Endothelial cell of hepatic sinusoid (primary cell): ENCODE data around the gene PEG3.

ENCODE experiments used
- in situ Hi-C: cut with HindIII; loops from 2 replicates; pipeline ENCODE4 v1.10.0; 2017; ENCODE audit warnings: low sequenced_read_pairs

The PEG3 gene

GRCh38 chr19:56839652-56840450, 675 bp downstream of the PEG3 start:
- in situ Hi-C loops = no loop called here

DNA sequence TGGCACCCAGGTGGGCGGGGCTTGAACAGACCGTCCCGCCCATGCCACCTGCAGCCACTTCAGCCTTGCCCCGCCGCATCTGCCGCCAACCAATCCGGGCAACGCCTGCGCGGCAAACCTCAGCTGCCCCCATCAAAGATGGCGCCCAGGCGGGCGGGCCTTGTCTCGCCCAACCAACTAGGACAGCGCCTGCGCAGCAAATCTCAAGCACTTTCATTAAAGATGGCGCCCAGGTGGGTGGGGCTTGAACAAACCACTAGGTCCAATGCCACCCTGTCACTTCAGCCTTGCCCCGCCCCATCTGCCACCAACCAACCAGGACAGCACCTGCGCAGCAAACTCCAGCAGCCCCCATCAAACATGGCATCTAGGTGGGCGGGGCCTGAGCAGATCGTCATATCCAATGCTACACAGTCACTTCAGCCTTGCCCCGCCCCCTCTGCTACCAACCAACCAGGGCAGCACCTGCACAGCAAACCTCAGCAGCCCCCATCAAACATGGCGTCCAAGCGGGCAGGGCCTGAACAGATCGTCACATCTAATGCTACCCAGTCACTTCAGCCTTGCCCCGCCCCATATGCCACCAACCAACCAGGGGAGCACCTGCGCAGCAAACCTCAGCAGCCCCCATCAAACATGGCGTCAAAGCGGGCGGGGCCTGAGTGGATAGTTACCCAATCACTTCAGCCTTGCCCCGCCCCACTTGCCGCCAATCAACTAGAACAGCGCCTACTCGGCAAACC, 1.4 kb downstream of the PEG3 start:
- in situ Hi-C loops = no loop called here

DNA sequence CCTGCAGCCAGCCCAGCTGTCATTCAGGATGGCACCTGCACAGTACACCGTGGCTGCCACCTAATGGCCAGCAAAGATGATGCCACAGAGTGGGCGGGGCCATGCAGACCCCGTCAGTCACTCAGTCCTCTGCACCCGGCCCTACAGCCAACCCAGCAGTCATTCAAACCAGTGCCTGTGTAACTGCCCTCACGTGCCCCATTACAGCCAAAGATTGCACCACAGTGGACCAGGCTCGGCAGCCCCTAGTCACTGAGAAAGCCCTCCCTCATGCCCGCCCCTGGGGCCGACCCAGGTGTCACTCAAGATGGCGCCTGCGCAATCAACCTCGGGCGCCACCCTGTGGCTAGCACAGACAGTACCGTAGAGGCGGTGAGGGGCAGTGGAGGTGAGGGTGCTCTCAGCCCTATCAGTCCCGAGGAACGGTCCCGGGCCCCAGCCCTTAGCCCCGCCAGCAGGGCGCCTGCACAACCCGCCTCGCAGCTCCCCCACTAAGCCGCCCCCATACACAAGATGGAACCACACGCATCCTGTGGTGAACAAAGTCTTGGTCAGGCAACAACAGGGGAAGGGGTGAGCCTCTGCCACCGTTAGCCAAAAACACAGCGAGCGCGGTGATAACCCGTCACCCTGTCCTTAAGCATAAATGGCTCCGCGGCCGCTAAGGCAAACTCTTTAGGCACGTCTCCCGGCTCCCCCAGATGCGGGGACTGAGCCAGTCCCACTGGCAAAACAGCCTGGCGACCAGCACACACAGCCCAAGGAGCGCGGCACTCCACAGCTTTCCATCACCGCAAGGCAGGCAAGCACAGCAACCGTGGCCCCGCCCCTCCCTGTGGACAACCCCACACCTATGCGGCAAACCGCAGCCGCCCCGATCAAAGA, 2.3 kb downstream of the PEG3 start:
- in situ Hi-C loops = no loop called here

- in situ Hi-C loops = no loop called here
Measured at GRCh38 chr19:56837492-56838023, 3.0 kb downstream of the PEG3 start.

DNA sequence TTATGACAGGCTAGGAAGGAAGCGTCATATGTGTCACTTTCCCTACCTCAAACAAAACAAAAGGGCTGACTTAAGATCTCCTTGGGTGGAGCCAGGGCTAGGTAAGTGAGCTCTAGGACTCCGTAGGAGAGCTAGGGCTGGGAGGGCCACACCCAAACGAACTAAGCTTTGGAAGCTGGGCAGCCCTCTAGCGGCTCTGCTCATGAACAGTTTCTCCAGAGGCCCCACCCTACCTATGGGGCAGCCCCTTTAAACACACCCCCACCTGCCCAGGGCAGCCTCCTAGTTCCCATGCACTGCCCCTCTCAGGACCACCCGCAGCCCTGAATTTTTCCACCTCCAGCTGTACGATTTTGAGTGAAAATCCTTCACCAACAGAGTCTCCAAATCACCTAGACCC, 3.5 kb downstream of the PEG3 start:
- in situ Hi-C loops = no loop called here

DNA sequence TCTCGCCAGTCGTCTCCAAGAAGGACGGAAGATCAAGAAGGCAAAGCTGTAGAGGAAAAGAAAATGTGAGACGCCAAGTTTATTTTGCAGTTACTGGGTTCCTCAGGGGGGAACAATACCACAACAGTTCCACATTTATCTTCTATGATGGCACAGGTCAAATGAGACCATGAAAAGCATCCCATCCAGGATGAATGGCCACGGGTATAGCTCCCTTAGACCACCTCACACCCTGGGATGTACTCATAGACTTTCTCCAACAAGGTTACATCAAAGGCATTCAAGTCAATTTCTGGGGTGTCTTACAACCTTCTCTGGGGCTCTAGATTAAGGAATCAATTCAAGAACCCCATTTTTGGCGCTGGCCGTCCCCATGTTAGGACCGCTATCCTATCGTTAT, 4.5 kb downstream of the PEG3 start:
- in situ Hi-C loops = no loop called here

DNA sequence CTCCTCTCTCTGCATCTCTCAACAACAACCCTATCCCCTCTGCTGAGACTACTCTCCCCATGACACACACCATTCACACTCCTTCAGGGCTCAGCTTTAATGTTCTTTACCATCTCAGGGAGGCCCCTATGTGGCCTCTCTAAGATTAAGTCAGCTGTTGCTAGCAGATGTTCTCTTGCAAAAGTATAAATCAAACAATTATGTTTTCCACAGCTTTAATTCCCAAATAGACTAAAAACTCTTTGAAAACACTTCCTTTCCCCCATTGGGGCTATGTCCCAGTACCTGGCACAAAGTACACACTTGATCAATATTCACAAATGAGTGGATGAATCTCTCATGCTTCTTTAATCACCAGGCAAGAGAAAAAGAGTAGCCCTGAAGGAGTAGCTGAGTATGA, 5.1 kb downstream of the PEG3 start:
- in situ Hi-C loops = no loop called here

- in situ Hi-C loops = loop anchor here (5.0 kb wide), 1 partner anchor 53 kb away; no protein-coding TSS in a partner anchor
Measured at GRCh38 chr19:56834564-56835375, 5.8 kb downstream of the PEG3 start.

DNA sequence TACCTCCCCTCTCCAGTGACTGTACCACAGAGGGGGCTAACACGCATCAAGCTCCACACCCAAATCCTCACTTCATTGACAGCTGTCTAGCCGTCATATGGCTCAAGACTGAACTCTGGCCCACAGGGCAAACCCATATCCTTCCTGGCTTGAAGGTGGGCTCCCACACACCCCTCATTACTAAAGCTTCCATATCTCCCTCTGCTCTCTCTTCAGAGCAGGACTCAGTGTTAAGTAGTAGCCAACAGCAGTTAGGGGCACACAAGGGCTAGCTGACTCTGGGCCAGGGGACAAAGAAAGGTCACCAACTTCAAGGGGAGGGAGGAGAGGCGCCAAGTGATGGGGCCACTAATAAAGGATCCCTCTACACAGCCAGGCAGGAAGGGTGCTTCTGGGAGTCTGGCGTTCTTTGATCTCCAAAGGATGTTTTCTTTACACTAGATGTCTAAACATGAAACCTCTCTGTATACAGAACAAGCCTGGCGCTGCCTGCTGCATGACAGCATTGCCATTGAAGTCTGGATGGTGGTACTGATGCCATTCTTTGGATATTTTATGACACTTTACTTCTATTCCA, 8.1 kb downstream of the PEG3 start:
- in situ Hi-C loops = loop anchor here (5.0 kb wide), 1 partner anchor 55 kb away; no protein-coding TSS in a partner anchor

DNA sequence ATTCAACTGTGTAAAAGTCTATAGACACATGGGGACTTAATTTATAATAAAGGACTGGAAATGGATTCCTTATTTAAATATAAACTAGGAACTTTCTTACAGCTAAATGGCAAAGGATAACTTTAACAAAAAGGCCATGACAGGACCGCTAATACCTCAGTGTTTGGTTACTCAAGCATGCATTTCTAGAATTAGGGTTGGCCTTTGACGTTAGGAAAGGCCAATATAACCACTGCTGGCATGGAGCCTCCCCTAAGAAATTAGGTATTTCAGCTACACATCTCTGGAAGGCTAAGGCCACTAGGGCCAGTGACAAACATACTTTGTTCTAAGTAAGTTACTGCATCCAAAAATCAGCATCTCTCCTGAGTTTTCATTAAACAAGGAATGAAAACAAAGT, 9.3 kb downstream of the PEG3 start:
- in situ Hi-C loops = loop anchor here (5.0 kb wide), 1 partner anchor 56 kb away; no protein-coding TSS in a partner anchor

GRCh38 chr19:56829596-56829995, 10.9 kb downstream of the PEG3 start:
- in situ Hi-C loops = loop anchor here (5.0 kb wide), 1 partner anchor 38 kb away; no protein-coding TSS in a partner anchor

GRCh38 chr19:56827708-56828107, 12.8 kb downstream of the PEG3 start:
- in situ Hi-C loops = loop anchor here (5.0 kb wide), 1 partner anchor 40 kb away; no protein-coding TSS in a partner anchor

GRCh38 chr19:56823956-56824355, 16.6 kb downstream of the PEG3 start:
- in situ Hi-C loops = no loop called here

GRCh38 chr19:56823417-56823816, 17.1 kb downstream of the PEG3 start:
- in situ Hi-C loops = no loop called here

GRCh38 chr19:56822755-56823154, 17.8 kb downstream of the PEG3 start:
- in situ Hi-C loops = no loop called here

DNA sequence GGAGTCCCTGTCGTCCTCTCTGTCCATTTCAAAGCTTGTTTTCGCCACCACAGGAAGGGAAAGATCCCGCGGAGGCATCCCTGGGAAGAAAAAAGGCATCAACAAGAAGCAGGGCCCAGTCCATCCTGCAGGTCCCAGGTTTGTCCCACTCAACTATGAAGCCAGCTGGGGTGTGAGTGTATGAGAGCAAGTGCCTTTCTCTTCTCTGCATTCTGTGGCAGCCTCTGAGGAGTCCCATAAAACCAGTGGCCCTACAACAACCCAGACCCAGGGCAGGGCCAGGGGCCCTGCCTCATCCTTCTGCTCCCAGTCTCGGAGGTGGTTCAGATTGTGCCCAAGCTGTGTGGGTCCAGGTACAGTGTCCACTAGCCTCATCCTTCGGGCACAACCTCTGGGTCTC, 18.9 kb downstream of the PEG3 start:
- in situ Hi-C loops = no loop called here

GRCh38 chr19:56821209-56821608, 19.3 kb downstream of the PEG3 start:
- in situ Hi-C loops = no loop called here

DNA sequence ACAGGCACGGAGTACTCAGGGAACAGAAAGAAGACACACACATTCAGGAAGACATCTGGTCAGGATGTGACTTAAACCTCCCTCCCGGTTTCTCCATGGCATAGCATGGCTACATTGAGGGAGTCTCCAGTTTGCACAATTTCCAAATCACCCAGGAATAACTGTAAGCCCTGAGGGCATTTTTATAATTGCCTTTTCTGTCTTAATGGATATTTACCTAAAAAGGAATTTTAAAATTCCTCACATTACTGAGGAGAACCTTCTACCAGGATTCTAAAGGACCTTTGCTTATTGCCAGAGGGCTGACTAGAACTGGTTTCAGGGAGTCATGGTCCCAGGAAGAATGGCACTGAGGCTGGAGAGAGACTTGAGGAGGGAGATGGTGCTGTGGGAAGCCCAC, 21.4 kb downstream of the PEG3 start:
- in situ Hi-C loops = no loop called here

DNA sequence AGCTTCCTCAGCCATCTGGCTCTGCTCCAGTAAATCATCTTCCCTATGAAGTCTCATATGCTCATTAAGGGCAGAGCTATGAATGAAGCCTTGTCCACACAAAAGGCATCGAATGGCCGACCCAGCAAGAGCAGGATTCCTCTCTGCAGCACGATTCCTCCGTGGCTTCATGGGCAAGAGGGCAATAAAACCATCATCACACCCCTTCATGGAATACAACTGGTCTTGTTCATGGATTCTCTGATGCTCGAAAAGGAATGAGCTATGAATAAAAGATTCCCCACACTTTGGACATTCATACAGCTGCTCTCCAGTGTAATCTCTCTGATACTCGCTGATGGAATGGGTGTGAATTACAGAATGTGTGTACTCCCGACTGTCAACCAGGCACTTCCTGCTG, 25.9 kb downstream of the PEG3 start:
- in situ Hi-C loops = loop anchor here (5.0 kb wide), 1 partner anchor 103 kb away; no protein-coding TSS in a partner anchor
